Ovary (tissue), 9 donors: ENCODE data around the gene NFKBIE. TPM values are rescaled to one million over a fixed set of nuclear protein-coding genes. Genes with fewer than 3 reads are reported as not detected.

ENCODE experiments used
- DNase-seq, 5 donors: peaks; one replicate each; pipeline ENCODE4 v3.0.0-alpha.2; 2019 to 2020
- H3K27ac ChIP-seq, 2 donors: fragments of 200-600 bp; one replicate each; pipeline versions ENCODE4 v1.5.1 to v1.8.0; 2019 to 2022
- H3K27me3 ChIP-seq: fragments of 200-600 bp; one replicate; pipeline ENCODE4 v1.8.0; 2022
- H3K36me3 ChIP-seq: fragments of 200-600 bp; sonication (generic); one replicate; pipeline ENCODE4 v1.5.1; 2019
- H3K4me1 ChIP-seq: one replicate; pipeline ENCODE4 v1.8.1; 2013; ENCODE audit warnings: mild to moderate bottlenecking, moderate library complexity; ENCODE audit not compliant: insufficient read depth
- H3K4me3 ChIP-seq: fragments of 200-600 bp; sonication (generic); one replicate; pipeline ENCODE4 v1.5.1; 2017
- H3K9me3 ChIP-seq, 2 donors: fragments of 200-600 bp in 1 of 2; sonication (generic) in 1 of 2; one replicate each; pipeline versions ENCODE4 v1.5.1 to v1.8.1; 2013 to 2019; ENCODE audit warnings: mild to moderate bottlenecking in 1 of 2, moderate library complexity in 1 of 2
- EP300 ChIP-seq: sonication (generic); formaldehyde crosslinking; IDR thresholded peaks from one replicate; pipeline ENCODE4 v1.6.1; 2017; ENCODE audit warnings: antibody characterized with exemption
- POLR2A ChIP-seq: fragments of 450-650 bp; IDR thresholded peaks from one replicate; pipeline ENCODE4 v1.6.1; 2017; ENCODE audit warnings: antibody characterized with exemption, mild to moderate bottlenecking, moderate library complexity
- WGBS, 3 donors: extraction: QIAGEN DNeasy Blood & Tissue Kit in 1 of 3; methylation state at CpG; one replicate each; pipeline versions ENCODE4 v1.1.5 to v1.1.7; 2013 to 2017; 5-methylcytosine and 5-hydroxymethylcytosine counted together
- intact Hi-C, 4 donors: fragments of 100-400 bp; cut with DNase I; formaldehyde crosslinking; loops; one replicate each; pipeline versions ENCODE4 v1.11.0 to v1.15.1; 2022 to 2023
- polyA plus RNA-seq, 2 donors: library from polyadenylated mRNA; stranded (reverse); fragments of 200-250 nt in 1 of 2; fragments of 350-450 nt in 1 of 2; fragmentation: Illumina TruSeq in 1 of 2; extraction: RNeasy Lipid Tissue Mini Kit (QIAGEN cat#74804) in 1 of 2; gene quantifications; one replicate each; pipeline ENCODE4 v1.2.3, GENCODE V29; 2013 to 2014
- total RNA-seq, 7 donors: library from RNA; depleted of rRNA in 2 of 7; stranded (reverse); fragments of >200 nt in 2 of 7; fragmentation: NEBNext Ultra II Directional in 3 of 7; extraction: Animal tissue kit (Norgen Biotek cat#: 25700) in 3 of 7; gene quantifications; one replicate each; pipeline versions ENCODE4 v1.1.0 to v1.2.4, GENCODE V29; 2016 to 2023
- TF ChIP-seq, protein P1 (sequence below), 3 donors: fragments of 450-650 bp in 2 of 3; fragments of 200-600 bp in 1 of 3; IDR thresholded peaks; one replicate each; pipeline versions ENCODE4 v1.5.1 to v1.8.0; 2016 to 2022; ENCODE audit warnings: antibody characterized with exemption in 3 of 3, mild to moderate bottlenecking in 1 of 3
- donor health status: DM: no; HTN: no; CAD: no; lungs with moderate emphysema.
- donor health status: DM: no; HTN: no; CAD: no.
- donor health status: Bipolar disorder and iron deficiency.
- donor health status: DM: yes; HTN: yes; CAD: no.
- donor health status: DM: no; HTN: no; CAD: no.
- donor health status: DM: yes; HTN: yes; CAD: no.

Gene NFKBIE
- total and polyA plus RNA-seq, 9 donors: 2.7 to 93.6 (median 4.9) TPM

- intact Hi-C loops: no loop called here
- no peaks in the 10 kb centered on the region for H3K36me3 ChIP-seq
- H3K27me3 ChIP-seq: no peaks in the 10 kb centered on the region
- peaks cover 11% of the 10 kb centered on the region for H3K4me1 ChIP-seq
- WGBS, 3 donors: 67 to 76% (median 71%) methylated on average over 7 of the region's 7 CpGs
- H3K9me3 ChIP-seq: no peaks in the 10 kb centered on the region
- no peak for TF ChIP-seq POLR2A
- TF ChIP-seq, protein P1, sequence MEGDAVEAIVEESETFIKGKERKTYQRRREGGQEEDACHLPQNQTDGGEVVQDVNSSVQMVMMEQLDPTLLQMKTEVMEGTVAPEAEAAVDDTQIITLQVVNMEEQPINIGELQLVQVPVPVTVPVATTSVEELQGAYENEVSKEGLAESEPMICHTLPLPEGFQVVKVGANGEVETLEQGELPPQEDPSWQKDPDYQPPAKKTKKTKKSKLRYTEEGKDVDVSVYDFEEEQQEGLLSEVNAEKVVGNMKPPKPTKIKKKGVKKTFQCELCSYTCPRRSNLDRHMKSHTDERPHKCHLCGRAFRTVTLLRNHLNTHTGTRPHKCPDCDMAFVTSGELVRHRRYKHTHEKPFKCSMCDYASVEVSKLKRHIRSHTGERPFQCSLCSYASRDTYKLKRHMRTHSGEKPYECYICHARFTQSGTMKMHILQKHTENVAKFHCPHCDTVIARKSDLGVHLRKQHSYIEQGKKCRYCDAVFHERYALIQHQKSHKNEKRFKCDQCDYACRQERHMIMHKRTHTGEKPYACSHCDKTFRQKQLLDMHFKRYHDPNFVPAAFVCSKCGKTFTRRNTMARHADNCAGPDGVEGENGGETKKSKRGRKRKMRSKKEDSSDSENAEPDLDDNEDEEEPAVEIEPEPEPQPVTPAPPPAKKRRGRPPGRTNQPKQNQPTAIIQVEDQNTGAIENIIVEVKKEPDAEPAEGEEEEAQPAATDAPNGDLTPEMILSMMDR (IDR thresholded peaks at IDR 0.05): no peak
- H3K4me3 ChIP-seq: no peak overlapping the region
- no peak for DNase-seq
- no peak overlapping the region for H3K27ac ChIP-seq
Observed at GRCh38 chr6:44262467-44263353, 2.6 kb downstream of the NFKBIE start.

GRCh38 chr6:44261581-44261980, 3.8 kb downstream of the NFKBIE start:
- Histone ChIP-seq H3K27ac (no peak overlapping the region), H3K36me3 (no peaks in the 10 kb centered on the region), H3K4me3 (no peak overlapping the region), H3K27me3 (no peaks in the 10 kb centered on the region), H3K9me3 (no peaks in the 10 kb centered on the region), H3K4me1 (peaks cover 12% of the 10 kb centered on the region)
- TF ChIP-seq, protein P1 (IDR thresholded peaks at IDR 0.05): no peak
- TF ChIP-seq EP300: no peak
- no peak for TF ChIP-seq POLR2A
- WGBS, 3 donors: 91 to 95% (median 93%) methylated on average over 8 of the region's 8 CpGs
- intact Hi-C loops: no loop called here
- no peak for DNase-seq

DNA sequence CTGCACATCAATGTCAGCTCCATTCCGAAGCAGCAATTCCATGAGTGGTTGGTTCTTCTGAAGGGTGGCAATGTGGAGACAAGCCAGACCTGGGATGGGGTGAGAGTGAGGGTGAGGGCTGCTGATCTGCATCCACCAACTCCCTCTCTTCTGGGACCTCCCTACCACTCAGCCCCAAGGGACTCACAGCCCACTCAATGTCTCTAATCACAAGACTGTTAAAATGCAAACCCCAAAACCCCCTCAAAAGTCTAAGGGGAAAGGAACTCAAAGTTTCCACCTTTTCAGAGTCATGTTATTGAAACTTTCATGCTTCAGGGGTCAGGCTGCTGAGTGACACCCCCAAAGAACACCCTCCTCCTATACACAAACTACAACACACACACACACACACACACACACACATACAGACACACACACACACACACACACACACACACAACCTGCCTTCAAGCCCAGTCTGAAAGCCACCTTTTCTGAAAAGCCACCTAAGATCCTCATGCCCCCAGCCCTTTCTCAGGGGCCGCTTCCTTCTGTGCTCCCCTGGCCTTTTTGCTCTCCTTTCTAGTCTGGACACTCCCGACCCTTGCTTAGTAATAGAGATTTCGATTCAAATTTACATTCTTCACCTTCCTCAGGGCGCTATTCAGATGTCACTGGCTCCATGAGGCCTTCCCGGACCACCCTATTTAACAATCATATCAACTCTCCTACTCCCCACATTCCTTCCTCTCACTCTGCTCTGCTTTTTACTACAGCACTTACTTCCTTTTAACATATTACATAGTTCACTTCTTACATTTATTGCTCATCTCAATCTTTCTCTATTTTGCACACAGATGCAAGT, 4.7 kb downstream of the NFKBIE start:
- H3K36me3 ChIP-seq: no peaks in the 10 kb centered on the region
- no peak overlapping the region for H3K4me3 ChIP-seq
- WGBS, 3 donors: 92 to 93% (median 93%) methylated on average over 6 of the region's 6 CpGs
- no peak for DNase-seq
- no peaks in the 10 kb centered on the region for H3K9me3 ChIP-seq
- no peak overlapping the region for H3K27ac ChIP-seq
- no peaks in the 10 kb centered on the region for H3K27me3 ChIP-seq
- intact Hi-C loops: no loop called here
- TF ChIP-seq, protein P1 (IDR thresholded peaks at IDR 0.05): no peak
- TF ChIP-seq POLR2A (no peak), EP300 (no peak)
- peaks cover 14% of the 10 kb centered on the region for H3K4me1 ChIP-seq

DNA sequence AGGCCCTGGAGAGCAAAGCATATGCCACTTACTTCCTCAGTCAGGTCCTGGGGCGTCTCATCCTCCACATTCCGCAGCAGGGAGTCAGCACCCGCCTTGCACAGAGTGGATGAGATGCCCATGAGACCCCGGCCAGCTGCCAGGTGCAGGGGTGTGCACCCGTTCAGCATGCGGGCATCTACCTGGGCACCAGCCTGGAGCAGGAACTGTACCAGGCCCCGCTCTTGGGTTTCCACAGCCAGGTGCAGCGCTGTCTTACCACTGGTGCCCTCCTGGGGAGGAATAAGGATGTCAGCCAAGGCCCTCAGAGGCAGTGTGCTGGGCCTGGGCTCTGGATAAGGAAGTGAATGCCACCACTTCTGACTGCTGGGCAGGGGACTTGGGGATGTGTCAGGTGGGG, 5.3 kb downstream of the NFKBIE start:
- H3K4me1 ChIP-seq: peaks cover 14% of the 10 kb centered on the region
- no peaks in the 10 kb centered on the region for H3K27me3 ChIP-seq
- intact Hi-C loops: no loop called here
- no peak for TF ChIP-seq EP300
- TF ChIP-seq POLR2A: no peak
- TF ChIP-seq, protein P1 (IDR thresholded peaks at IDR 0.05): no peak
- H3K36me3 ChIP-seq: no peaks in the 10 kb centered on the region
- no peak overlapping the region for H3K4me3 ChIP-seq
- H3K27ac ChIP-seq: no peak overlapping the region
- DNase-seq: peak in 1 of 5 donors; percentile 32
- WGBS, 3 donors: 89 to 100% (median 95%) methylated on average over 7 to 8 of the region's 8 CpGs
- no peaks in the 10 kb centered on the region for H3K9me3 ChIP-seq
